ENCODE measurements around the gene EFCAB12.

The EFCAB12 gene

DNA sequence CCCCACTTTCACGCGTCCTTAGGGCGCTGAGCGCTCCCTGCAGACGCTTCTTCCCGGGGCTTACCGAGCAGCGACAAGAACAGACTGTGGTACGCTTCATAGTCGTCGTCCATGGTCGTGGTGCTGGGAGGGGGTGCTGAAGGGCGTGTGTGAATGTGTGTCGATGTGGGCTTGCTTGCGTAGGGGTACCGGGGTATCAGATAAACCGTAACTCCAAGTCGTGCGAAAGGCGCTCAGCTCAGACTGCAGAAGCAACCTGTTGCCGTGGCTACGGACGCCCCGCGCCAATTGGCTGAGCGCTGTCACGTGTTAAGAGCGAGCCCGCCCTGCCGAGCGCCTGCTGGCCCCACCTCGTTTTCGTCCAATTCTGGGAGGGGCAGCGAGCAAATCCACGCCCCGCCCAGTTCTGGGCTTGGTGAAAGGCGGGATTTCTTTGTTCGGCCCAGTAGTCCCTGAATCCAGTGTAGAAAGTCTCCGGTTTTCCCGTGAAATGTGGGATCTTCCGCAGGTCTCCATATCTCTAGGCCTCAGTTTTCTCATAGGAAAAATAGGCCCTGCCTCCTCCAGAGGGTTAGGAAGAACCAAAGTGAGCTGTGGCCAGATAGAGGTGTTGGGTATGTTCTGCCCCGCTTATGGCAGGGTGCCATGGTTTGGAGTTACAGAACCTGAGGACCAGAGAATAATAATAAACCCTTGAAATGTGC is at the start of gene EFCAB12:
Gene EFCAB12 (minus strand): TSS at position 261 of the 704 bp plus-strand sequence. CDS start 148 bp downstream, at position 113.
- Histone ChIP-seq H3K4me3 (ENCODE audit: low read length) (no peak within 1 kb of the TSS), H3K79me2 (ENCODE audit: low read length) (no peaks in the 10 kb centered on the region), H3K4me1 (ENCODE audit: low read length) (peaks cover 23% of the 10 kb centered on the region), H3K9me3 (ENCODE audit: insufficient read depth, low read length) (0 out of 2 replicates have a peak, but pooled peaks cover 4% of the 10 kb centered on the region), H3K27ac (ENCODE audit: low read length) (no peak within 1 kb of the TSS), H4K20me1 (ENCODE audit: insufficient read depth, low read length) (no peaks in the 10 kb centered on the region), H3K27me3 (ENCODE audit: low read depth, low read length) (no peaks in the 10 kb centered on the region), H2AFZ (ENCODE audit: low read depth, low read length) (no peak within 1 kb of the TSS), H3K4me2 (ENCODE audit: low read length) (no peak within 1 kb of the TSS), H3K36me3 (replicated peaks; ENCODE audit: low read depth, low read length) (peaks cover 51% of the 10 kb centered on the region), H3K9ac (ENCODE audit: low read length) (no peak within 1 kb of the TSS)
- TF ChIP-seq, protein P1, sequence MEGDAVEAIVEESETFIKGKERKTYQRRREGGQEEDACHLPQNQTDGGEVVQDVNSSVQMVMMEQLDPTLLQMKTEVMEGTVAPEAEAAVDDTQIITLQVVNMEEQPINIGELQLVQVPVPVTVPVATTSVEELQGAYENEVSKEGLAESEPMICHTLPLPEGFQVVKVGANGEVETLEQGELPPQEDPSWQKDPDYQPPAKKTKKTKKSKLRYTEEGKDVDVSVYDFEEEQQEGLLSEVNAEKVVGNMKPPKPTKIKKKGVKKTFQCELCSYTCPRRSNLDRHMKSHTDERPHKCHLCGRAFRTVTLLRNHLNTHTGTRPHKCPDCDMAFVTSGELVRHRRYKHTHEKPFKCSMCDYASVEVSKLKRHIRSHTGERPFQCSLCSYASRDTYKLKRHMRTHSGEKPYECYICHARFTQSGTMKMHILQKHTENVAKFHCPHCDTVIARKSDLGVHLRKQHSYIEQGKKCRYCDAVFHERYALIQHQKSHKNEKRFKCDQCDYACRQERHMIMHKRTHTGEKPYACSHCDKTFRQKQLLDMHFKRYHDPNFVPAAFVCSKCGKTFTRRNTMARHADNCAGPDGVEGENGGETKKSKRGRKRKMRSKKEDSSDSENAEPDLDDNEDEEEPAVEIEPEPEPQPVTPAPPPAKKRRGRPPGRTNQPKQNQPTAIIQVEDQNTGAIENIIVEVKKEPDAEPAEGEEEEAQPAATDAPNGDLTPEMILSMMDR (IDR thresholded peaks at IDR 0.05; ENCODE audit: low read depth, low read length) = no peak
- TF ChIP-seq EZH2phosphoT487 (IDR thresholded peaks at IDR 0.05; ENCODE audit: low read depth) = no peak

DNA sequence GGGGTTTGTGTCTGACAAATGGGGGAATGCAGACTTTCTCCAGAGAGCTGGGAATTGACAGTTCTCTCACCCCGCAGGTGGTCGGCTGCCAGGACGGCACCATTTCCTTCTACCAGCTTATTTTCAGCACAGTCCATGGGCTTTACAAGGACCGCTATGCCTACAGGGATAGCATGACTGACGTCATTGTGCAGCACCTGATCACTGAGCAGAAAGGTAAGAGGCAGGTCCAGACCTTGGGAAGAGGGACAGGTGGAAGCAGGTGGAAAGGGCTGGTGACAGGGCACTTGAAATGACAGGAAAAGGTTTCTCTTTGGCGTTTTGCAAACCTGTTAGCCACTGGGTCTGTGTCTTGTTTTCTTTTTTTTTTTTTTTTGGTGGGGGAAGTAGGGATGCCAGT is 48.1 kb upstream of the EFCAB12 start:
- TF ChIP-seq EZH2phosphoT487 (IDR thresholded peaks at IDR 0.05; ENCODE audit: low read depth) = no peak
- TF ChIP-seq, protein P1 (IDR thresholded peaks at IDR 0.05; ENCODE audit: low read depth, low read length) = no peak
- H2AFZ ChIP-seq (ENCODE audit: low read depth, low read length) = no peak overlapping the region
- no peak overlapping the region for H3K27ac ChIP-seq (ENCODE audit: low read length)
- H3K27me3 ChIP-seq (ENCODE audit: low read depth, low read length) = no peaks in the 10 kb centered on the region
- no peak overlapping the region for H3K4me3 ChIP-seq (ENCODE audit: low read length)
- H3K4me1 ChIP-seq (ENCODE audit: low read length) = peaks cover 7% of the 10 kb centered on the region
- no peak overlapping the region for H3K4me2 ChIP-seq (ENCODE audit: low read length)
- H4K20me1 ChIP-seq (ENCODE audit: insufficient read depth, low read length) = no peaks in the 10 kb centered on the region
- no peaks in the 10 kb centered on the region for H3K79me2 ChIP-seq (ENCODE audit: low read length)
- H3K36me3 ChIP-seq (replicated peaks; ENCODE audit: low read depth, low read length) = no peaks in the 10 kb centered on the region
- no peaks in the 10 kb centered on the region for H3K9me3 ChIP-seq (ENCODE audit: insufficient read depth, low read length)
- H3K9ac ChIP-seq (ENCODE audit: low read length) = no peak overlapping the region

DNA sequence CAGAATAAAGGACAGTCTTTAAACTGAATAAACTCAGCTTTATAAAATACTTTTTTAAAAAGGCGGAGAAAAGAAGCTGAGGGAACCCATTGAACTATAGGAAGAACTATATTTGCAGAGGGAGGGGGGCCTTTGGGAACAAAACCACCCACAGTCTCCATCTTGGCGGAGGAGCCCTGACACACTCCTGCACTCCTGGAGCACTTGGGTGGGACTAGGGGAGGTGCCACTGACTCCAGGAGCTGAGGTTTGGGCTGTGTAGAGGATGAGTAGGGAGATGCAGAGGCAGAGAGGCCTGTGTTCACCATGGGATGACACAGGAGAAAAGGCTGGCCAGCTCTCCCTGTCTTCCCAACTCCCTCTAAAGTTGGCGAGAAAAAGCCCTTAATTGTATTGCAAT is 47.4 kb upstream of the EFCAB12 start:
- Histone ChIP-seq H3K79me2 (ENCODE audit: low read length) (no peaks in the 10 kb centered on the region), H3K27me3 (ENCODE audit: low read depth, low read length) (no peaks in the 10 kb centered on the region), H3K9ac (ENCODE audit: low read length) (no peak overlapping the region), H3K4me3 (ENCODE audit: low read length) (no peak overlapping the region), H4K20me1 (ENCODE audit: insufficient read depth, low read length) (no peaks in the 10 kb centered on the region), H3K36me3 (replicated peaks; ENCODE audit: low read depth, low read length) (no peaks in the 10 kb centered on the region), H3K27ac (ENCODE audit: low read length) (no peak overlapping the region), H3K4me2 (ENCODE audit: low read length) (no peak overlapping the region), H3K4me1 (ENCODE audit: low read length) (peaks cover 7% of the 10 kb centered on the region), H2AFZ (ENCODE audit: low read depth, low read length) (no peak overlapping the region), H3K9me3 (ENCODE audit: insufficient read depth, low read length) (no peaks in the 10 kb centered on the region)
- no peak for TF ChIP-seq EZH2phosphoT487 (IDR thresholded peaks at IDR 0.05; ENCODE audit: low read depth)
- TF ChIP-seq, protein P1 (IDR thresholded peaks at IDR 0.05; ENCODE audit: low read depth, low read length) = no peak

DNA sequence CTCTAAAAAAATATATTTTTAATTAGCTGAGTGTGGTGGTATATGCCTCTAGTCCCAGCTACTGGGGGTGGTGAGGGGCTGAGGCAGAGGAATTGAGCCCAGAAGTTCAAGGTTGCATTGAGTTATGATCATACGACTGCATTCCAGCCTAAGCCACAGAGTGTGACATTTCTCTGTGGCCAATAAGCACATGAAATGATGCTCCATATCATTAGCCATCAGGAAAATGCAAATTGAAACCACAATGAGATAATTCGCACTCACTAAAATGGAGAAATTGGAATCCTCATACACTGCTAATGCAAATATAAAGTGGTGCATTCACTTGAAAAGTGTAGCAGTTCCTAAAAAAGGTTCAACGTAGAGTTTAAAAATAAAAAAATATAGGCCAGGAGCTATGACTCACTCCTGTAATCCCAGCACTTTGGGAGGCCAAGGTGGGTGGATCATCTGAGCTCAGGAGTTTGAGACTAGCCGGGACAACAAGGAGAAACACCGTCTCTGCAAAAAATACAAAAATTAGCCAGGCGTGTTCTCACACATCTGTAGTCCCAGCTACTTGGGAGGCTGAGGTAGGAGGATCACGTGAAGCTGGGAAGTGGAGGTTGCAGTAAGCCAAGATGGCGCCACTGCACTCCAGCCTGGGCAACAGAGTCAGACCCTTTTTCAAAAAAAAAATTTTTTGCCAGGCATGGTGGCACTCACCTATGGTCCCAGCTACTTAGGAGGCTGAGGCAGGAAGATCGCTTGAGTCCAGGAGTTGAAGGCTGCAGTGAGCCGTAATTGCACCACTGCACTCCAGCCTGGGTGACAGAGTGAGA is 46.8 kb upstream of the EFCAB12 start:
- Histone ChIP-seq H3K4me1 (ENCODE audit: low read length) (peaks cover 7% of the 10 kb centered on the region), H2AFZ (ENCODE audit: low read depth, low read length) (no peak overlapping the region), H3K27ac (ENCODE audit: low read length) (no peak overlapping the region), H3K79me2 (ENCODE audit: low read length) (no peaks in the 10 kb centered on the region), H3K9ac (ENCODE audit: low read length) (no peak overlapping the region), H3K27me3 (ENCODE audit: low read depth, low read length) (no peaks in the 10 kb centered on the region), H3K9me3 (ENCODE audit: insufficient read depth, low read length) (no peaks in the 10 kb centered on the region), H3K36me3 (replicated peaks; ENCODE audit: low read depth, low read length) (no peaks in the 10 kb centered on the region), H3K4me2 (ENCODE audit: low read length) (no peak overlapping the region), H3K4me3 (ENCODE audit: low read length) (no peak overlapping the region), H4K20me1 (ENCODE audit: insufficient read depth, low read length) (no peaks in the 10 kb centered on the region)
- TF ChIP-seq EZH2phosphoT487 (IDR thresholded peaks at IDR 0.05; ENCODE audit: low read depth) = no peak
- TF ChIP-seq, protein P1 (IDR thresholded peaks at IDR 0.05; ENCODE audit: low read depth, low read length) = no peak
